ENCODE measurements around the gene IRF7.

IRF7 gene

GRCh38 chr11:563066-563811, 52.5 kb downstream of the IRF7 start:
- WGBS (ENCODE audit: insufficient coverage, insufficient read length) = no CpG with 5 or more reads among the region's 18 CpGs
- H3K27ac ChIP-seq (ENCODE audit: low read length) = no peak overlapping the region
- H3K4me3 ChIP-seq (ENCODE audit: low read length) = no peak overlapping the region
- no peak for DNase-seq (ENCODE audit: low read depth, low spot score)
- H3K4me1 ChIP-seq (ENCODE audit: control insufficient read depth, insufficient read depth, low read length) = peaks cover 16% of the 10 kb centered on the region
- H3K9me3 ChIP-seq (ENCODE audit: control insufficient read depth, insufficient read depth, low read length) = no peaks in the 10 kb centered on the region
- no peaks in the 10 kb centered on the region for H3K27me3 ChIP-seq (ENCODE audit: control insufficient read depth, insufficient read depth, low read length)
- 0 out of 2 replicates have a peak, but pooled peaks cover 3% of the 10 kb centered on the region for H3K36me3 ChIP-seq (ENCODE audit: control insufficient read depth, insufficient read depth, low read length)
